Omental fat pad (tissue), 4 donors: ENCODE data around the gene PCBD1. TPM values are rescaled to one million over a fixed set of nuclear protein-coding genes. Genes with fewer than 3 reads are reported as not detected.
A peak's percentile ranks its signal among the peaks of the same experiment; 100 is the strongest.

Experiments used
- ATAC-seq: fragments of 150-250 bp; one replicate; pipeline ENCODE4 v1.9.1; 2016; ENCODE audit warnings: mild to moderate bottlenecking, moderate library complexity; ENCODE audit not compliant: low FRiP score
- DNase-seq: peaks from one replicate; pipeline ENCODE4 v3.0.0-alpha.2; 2019; ENCODE audit warnings: low spot score
- total RNA-seq, 4 donors: library from RNA; depleted of rRNA; stranded (reverse); fragments of >200 nt; gene quantifications; one replicate each; pipeline ENCODE4 v1.1.0, GENCODE V29; 2016
- TF ChIP-seq, protein P1 (sequence below), 3 donors: fragments of 450-650 bp; IDR thresholded peaks; one replicate each; pipeline ENCODE4 v1.5.1; 2016 to 2017; ENCODE audit warnings: antibody characterized with exemption in 3 of 3, mild to moderate bottlenecking in 3 of 3, moderate library complexity in 2 of 3

PCBD1 gene
- 10 to 100 TPM; 47.0 to 77.2 (median 64.3) TPM for total RNA-seq

DNA sequence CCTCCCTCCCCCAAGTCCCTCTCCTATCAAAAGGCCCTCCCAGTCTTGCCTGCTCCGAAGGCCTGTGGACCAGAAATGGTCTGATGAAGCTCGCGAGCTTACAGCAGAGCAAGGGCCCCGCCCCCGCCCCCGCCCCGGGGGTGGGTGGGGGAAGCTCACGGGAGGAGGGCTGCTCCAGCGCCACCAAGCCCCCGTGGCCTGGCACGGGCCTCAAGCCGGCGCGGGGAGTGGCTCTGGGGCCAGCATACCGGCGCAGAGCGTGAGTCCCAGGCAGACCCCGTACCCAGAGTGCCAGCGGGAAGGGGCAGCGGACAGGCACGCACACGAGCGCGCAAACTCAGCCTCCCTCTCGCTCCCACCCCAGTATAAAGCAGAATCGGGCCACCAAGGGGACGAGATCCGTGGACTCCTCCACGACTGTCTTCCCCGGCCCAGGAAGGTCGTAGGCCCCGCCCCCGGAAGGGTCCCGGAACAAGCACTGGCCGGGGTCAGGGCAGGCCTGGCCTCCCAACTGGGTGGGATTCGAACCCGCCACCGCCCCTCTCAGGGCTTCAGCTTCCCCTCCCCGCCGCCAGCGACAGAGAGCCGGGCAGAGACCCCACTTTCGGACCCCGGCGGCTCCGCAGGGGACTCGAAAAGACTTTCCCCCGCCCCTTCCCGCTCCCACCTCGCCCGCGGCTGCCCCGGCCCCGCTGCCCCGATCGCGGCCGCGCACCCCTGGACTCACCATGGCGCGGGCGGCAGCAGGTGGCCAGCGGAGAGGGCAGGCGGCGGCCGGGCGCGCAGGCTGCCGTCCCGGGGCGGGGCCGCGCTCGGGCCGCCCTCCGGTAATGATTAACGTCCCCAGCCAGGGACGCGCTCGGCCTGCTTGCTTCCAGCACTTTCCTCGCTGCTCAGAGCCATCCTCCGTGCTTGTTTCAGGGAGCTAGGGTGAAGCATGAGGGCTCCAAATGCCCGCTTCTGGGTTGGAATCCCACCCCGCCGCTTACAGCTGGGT, at the start of gene PCBD1:
TSS of gene PCBD1 (minus strand) at position 762 of the 997 bp plus-strand sequence. CDS start at position 730, 32 bp downstream.
- TF ChIP-seq, protein P1, sequence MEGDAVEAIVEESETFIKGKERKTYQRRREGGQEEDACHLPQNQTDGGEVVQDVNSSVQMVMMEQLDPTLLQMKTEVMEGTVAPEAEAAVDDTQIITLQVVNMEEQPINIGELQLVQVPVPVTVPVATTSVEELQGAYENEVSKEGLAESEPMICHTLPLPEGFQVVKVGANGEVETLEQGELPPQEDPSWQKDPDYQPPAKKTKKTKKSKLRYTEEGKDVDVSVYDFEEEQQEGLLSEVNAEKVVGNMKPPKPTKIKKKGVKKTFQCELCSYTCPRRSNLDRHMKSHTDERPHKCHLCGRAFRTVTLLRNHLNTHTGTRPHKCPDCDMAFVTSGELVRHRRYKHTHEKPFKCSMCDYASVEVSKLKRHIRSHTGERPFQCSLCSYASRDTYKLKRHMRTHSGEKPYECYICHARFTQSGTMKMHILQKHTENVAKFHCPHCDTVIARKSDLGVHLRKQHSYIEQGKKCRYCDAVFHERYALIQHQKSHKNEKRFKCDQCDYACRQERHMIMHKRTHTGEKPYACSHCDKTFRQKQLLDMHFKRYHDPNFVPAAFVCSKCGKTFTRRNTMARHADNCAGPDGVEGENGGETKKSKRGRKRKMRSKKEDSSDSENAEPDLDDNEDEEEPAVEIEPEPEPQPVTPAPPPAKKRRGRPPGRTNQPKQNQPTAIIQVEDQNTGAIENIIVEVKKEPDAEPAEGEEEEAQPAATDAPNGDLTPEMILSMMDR (IDR thresholded peaks at IDR 0.05) = no peak
- DNase-seq (peak; percentile 36), ATAC-seq (peak; percentile 87)

DNA sequence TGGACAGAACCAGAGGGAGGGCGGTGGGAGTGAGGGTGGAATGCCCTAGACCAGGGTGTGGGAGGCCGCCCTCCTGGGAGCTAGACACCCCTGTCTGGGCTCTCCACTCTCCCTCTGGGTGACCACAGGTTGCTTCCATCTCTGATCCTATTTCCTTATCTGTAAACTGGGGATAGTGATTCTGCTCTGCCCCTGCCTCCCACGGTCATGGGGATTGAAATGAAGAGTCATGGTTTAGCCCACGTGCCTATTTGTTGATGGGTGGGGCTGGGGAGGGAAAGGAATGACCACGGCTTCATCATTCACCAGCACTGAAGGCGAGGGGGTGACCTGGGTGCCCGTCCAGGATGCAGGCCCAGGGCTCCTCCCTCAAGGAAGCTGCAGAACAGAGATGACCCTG, 49.3 kb upstream of the PCBD1 start:
- DNase-seq (no peak), ATAC-seq (no peak)
- TF ChIP-seq, protein P1 (IDR thresholded peaks at IDR 0.05) = no peak

DNA sequence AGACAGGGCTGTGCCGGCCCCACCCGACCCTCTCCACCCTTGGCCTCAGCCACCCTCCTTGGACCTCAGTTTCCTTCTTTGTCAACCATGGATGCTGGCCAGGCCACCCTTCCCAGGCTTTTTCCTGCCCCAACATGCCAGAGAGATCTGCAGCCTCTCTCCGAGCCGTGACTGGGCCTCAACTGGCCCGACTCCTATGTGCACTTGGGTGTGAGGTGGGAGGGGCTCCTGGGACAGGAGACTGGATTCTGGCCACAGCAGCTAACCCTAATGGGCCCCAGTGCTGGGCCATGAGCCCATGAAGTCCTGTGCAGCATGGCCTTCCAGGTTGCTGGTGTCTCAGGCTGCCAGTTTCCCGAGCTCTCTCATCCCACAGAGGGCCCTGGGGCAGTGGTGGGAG, 47.7 kb upstream of the PCBD1 start:
- ATAC-seq = no peak

DNA sequence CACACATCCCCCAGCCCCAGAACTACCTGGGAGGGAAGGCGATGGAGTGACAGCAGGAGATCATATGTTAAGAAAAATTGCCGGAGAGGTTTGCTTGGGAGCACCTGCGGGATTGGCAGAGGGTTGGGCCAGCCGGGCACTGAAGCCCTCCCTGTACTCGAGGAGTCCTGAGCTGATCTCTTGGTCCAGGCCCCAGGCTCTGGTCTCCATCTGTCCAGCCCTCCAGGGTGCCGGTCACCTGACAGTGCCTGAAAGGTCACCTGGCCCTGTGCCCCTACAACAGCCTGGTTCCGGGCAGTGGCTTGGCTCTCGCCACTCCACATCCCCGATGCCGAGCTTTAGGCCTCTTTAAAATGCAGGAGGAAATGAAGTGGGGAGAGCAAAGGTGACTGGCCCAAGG, 47.3 kb upstream of the PCBD1 start:
- DNase-seq = no peak
- TF ChIP-seq, protein P1 (IDR thresholded peaks at IDR 0.05) = no peak
- ATAC-seq = no peak

More for the DNA sequence above, 47.7 kb upstream of the PCBD1 start:
- DNase-seq = no peak
- TF ChIP-seq, protein P1 (IDR thresholded peaks at IDR 0.05) = no peak

DNA sequence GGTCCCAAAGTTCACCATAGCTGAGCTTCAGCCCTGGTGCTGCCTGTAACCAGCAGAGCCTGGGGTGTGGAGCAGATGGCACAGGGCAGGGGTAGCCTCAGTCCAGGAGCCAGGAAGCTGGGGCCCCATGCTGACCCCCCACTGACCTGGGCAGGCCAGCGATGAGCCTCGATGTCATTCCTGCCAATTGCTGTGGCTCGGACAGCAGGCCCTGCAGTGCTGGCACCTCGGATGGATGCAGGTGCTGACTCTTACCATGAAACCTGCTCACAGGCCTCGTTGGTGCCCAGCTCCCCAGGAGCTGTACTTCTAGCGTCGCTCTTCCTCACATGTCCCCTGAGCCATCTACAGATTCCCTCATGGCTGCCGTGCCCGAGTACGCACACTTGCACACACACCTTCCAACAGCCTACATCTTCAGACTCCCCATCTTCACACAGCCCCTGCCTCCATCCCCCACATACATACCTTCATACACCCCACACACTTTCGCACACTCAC, 46.8 kb upstream of the PCBD1 start:
- no peak for DNase-seq
- no peak for ATAC-seq
- TF ChIP-seq, protein P1 (IDR thresholded peaks at IDR 0.05) = no peak

DNA sequence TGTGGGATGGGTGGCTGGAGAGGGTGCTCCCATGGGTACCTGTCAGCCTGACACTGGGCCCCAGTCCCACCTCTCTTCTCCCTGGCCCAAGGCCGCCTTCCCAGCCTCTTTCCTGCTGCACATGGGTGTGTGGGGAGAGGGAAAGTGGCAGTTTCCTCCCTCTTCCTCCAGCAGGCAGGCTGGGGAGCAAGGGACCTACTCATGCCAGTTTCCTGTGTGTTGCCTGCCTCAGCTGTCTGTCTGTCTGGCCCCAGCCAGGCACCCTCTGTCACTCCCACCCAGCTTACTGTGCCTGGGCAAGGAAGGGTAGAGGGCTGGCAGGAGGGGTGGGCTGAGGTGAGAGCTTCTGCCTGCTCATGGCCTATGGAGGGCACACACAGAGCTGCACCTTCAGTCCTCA, 46.3 kb upstream of the PCBD1 start:
- no peak for DNase-seq
- ATAC-seq = no peak
- TF ChIP-seq, protein P1 (IDR thresholded peaks at IDR 0.05) = no peak
